ENCODE results near the gene MIX23.

DNA sequence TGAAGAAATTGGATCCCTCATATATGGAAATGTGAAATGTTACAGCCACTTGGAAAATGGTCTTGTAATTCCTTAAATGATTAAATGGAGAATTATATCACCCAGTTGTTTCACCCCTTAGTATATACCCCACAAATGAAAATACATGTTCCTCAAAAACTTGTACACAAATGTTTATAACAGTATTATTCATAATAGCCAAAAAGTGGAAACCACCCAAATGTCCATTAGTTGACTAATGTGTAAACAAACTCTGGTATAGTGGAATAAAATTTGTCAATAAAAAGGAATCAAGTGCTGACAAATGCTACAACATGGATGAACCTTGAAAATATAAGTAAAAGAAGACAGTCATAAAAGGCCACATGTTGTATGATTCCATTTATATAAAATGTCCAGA lies 13.5 kb upstream of the MIX23 start:
- TF ChIP-seq, protein P1, sequence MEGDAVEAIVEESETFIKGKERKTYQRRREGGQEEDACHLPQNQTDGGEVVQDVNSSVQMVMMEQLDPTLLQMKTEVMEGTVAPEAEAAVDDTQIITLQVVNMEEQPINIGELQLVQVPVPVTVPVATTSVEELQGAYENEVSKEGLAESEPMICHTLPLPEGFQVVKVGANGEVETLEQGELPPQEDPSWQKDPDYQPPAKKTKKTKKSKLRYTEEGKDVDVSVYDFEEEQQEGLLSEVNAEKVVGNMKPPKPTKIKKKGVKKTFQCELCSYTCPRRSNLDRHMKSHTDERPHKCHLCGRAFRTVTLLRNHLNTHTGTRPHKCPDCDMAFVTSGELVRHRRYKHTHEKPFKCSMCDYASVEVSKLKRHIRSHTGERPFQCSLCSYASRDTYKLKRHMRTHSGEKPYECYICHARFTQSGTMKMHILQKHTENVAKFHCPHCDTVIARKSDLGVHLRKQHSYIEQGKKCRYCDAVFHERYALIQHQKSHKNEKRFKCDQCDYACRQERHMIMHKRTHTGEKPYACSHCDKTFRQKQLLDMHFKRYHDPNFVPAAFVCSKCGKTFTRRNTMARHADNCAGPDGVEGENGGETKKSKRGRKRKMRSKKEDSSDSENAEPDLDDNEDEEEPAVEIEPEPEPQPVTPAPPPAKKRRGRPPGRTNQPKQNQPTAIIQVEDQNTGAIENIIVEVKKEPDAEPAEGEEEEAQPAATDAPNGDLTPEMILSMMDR (conservative IDR thresholded peaks at IDR 0.05; ENCODE audit: low read length) = no peak
- no peak for TF ChIP-seq EZH2phosphoT487 (IDR thresholded peaks at IDR 0.05; ENCODE audit: borderline replicate concordance)
